MM.1S (cell line): ENCODE data around the gene RALGAPA2.

ENCODE experiments used
- DNase-seq: peaks from one replicate; pipeline ENCODE4 v3.0.0-alpha.2; 2015
- H2AFZ ChIP-seq: fragments of 300-600 bp; sonication (generic); 2 replicates; pipeline ENCODE4 v1.6.0; 2016; ENCODE audit warnings: antibody characterized with exemption, low read length
- H3F3A ChIP-seq: fragments of 300-600 bp; sonication (generic); 2 replicates; pipeline ENCODE4 v1.6.1; 2016; ENCODE audit warnings: mild to moderate bottlenecking, antibody characterized with exemption, low read length, moderate library complexity, mixed read lengths; ENCODE audit not compliant: insufficient read depth
- H3K27ac ChIP-seq: fragments of 300-600 bp; sonication (generic); 2 replicates; pipeline ENCODE4 v1.5.1; 2016; ENCODE audit warnings: mild to moderate bottlenecking, low read length
- H3K27me3 ChIP-seq: fragments of 300-600 bp; sonication (generic); replicated peaks from 2 replicates; pipeline ENCODE4 v1.6.0; 2016; ENCODE audit warnings: low read length; ENCODE audit not compliant: insufficient read depth
- H3K36me3 ChIP-seq: fragments of 300-600 bp; sonication (generic); replicated peaks from 2 replicates; pipeline ENCODE4 v1.6.1; 2016; ENCODE audit warnings: mild to moderate bottlenecking, low read length, mixed read lengths; ENCODE audit not compliant: insufficient read depth
- H3K4me1 ChIP-seq: fragments of 300-600 bp; sonication (generic); 2 replicates; pipeline ENCODE4 v1.6.1; 2016; ENCODE audit warnings: low read length, mixed read lengths
- H3K4me2 ChIP-seq: fragments of 300-600 bp; sonication (generic); 2 replicates; pipeline ENCODE4 v1.6.0; 2016; ENCODE audit warnings: low read depth, low read length
- H3K4me3 ChIP-seq: fragments of 300-600 bp; sonication (generic); 2 replicates; pipeline ENCODE4 v1.5.1; 2016; ENCODE audit warnings: low read length, mixed read lengths
- H3K79me2 ChIP-seq: fragments of 300-600 bp; sonication (generic); 2 replicates; pipeline ENCODE4 v1.6.1; 2016; ENCODE audit warnings: mixed run types, low read length, mixed read lengths
- H3K9ac ChIP-seq: fragments of 300-600 bp; sonication (generic); 2 replicates; pipeline ENCODE4 v1.6.1; 2016; ENCODE audit warnings: low read length, mixed read lengths
- H3K9me2 ChIP-seq: fragments of 300-600 bp; sonication (generic); replicated peaks from 2 replicates; pipeline ENCODE4 v1.6.1; 2016; ENCODE audit warnings: mild to moderate bottlenecking, low read length, mixed read lengths; ENCODE audit not compliant: insufficient read depth
- H3K9me3 ChIP-seq: fragments of 300-600 bp; sonication (generic); replicated peaks from 2 replicates; pipeline ENCODE4 v1.6.1; 2016; ENCODE audit warnings: mild to moderate bottlenecking, low read length, mixed read lengths; ENCODE audit not compliant: insufficient read depth
- H4K20me1 ChIP-seq: fragments of 300-600 bp; sonication (generic); 2 replicates; pipeline ENCODE4 v1.6.1; 2016; ENCODE audit warnings: mild to moderate bottlenecking, low read length, moderate library complexity, mixed read lengths; ENCODE audit not compliant: insufficient read depth
- CTCF ChIP-seq: fragments of 300-600 bp; sonication (generic); IDR thresholded peaks from 2 replicates; pipeline ENCODE4 v1.5.1; 2016; ENCODE audit warnings: antibody characterized with exemption, low read length, mixed read lengths
- EZH2 ChIP-seq: fragments of 300-600 bp; sonication (generic); optimal IDR thresholded peaks from 2 replicates; pipeline ENCODE3; 2017; ENCODE audit warnings: low read depth, mild to moderate bottlenecking, antibody characterized with exemption, low read length, mixed read lengths
- EZH2phosphoT487 ChIP-seq: fragments of 300-600 bp; sonication (generic); IDR thresholded peaks from 2 replicates; pipeline ENCODE4 v1.6.1; 2018; ENCODE audit warnings: antibody characterized with exemption, low read length

Gene RALGAPA2

DNA sequence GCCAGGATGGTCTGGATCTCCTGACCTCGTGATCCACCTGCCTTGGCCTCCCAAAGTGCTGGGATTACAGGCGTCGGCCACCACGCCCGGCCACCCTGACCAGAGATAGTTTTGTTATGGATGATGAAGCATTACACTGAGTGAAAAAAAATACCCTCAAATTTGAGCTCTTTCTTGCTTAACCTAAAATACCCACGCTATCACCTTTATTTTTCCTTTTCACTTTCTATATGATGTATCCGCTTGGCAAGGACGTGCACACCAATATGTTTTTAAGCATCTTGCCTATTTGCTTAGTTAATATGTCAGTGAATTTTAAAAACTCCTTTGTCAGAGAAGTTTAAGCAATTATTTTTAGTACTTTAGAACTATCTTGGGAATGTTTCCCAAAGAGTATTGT is 194.2 kb downstream of the RALGAPA2 start:
- Histone ChIP-seq H3K79me2 (no peaks in the 10 kb centered on the region), H3K4me3 (no peak overlapping the region), H3K9me2 (no peaks in the 10 kb centered on the region), H3K27ac (no peak overlapping the region), H3K36me3 (no peaks in the 10 kb centered on the region), H3F3A (no peaks in the 10 kb centered on the region), H2AFZ (no peak overlapping the region), H3K27me3 (no peaks in the 10 kb centered on the region), H3K4me1 (no peaks in the 10 kb centered on the region), H3K9ac (no peak overlapping the region), H3K9me3 (no peaks in the 10 kb centered on the region), H4K20me1 (no peaks in the 10 kb centered on the region), H3K4me2 (no peak overlapping the region)
- no peak for TF ChIP-seq EZH2phosphoT487
- TF ChIP-seq EZH2: no peak
- TF ChIP-seq CTCF: no peak
- no peak for DNase-seq

DNA sequence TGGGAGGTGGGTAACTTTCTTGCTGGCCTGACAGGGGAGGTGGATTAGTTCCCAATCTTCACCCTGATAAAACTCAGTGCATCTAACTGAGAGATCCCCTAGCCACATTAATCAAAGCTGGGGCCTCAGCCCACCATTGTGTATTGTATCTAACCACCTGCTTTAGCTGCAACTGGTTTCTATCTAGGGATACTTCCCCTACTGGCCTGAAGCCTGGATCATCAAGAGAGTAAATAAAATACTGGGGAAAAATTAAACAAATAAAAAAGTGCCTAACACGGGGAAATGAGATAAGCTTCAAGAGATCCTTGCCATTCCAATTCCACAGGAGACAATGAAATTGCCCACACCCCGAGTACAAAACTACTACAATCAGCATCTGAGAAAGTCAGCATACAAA is 195.1 kb downstream of the RALGAPA2 start:
- DNase-seq: no peak
- Histone ChIP-seq H4K20me1 (no peaks in the 10 kb centered on the region), H3F3A (no peaks in the 10 kb centered on the region), H3K9ac (no peak overlapping the region), H3K27me3 (no peaks in the 10 kb centered on the region), H3K4me2 (no peak overlapping the region), H3K36me3 (no peaks in the 10 kb centered on the region), H3K9me3 (no peaks in the 10 kb centered on the region), H3K9me2 (no peaks in the 10 kb centered on the region), H3K27ac (no peak overlapping the region), H3K79me2 (no peaks in the 10 kb centered on the region), H2AFZ (no peak overlapping the region), H3K4me3 (no peak overlapping the region), H3K4me1 (no peaks in the 10 kb centered on the region)
- TF ChIP-seq EZH2phosphoT487: no peak
- TF ChIP-seq EZH2: no peak
- TF ChIP-seq CTCF: no peak

GRCh38 chr20:20513720-20514119 is 198.7 kb downstream of the RALGAPA2 start:
- Histone ChIP-seq H4K20me1 (no peaks in the 10 kb centered on the region), H3K79me2 (no peaks in the 10 kb centered on the region), H3K4me3 (no peak overlapping the region), H3K27ac (no peak overlapping the region), H3K9me3 (no peaks in the 10 kb centered on the region), H3K27me3 (no peaks in the 10 kb centered on the region), H2AFZ (no peak overlapping the region), H3K4me2 (no peak overlapping the region), H3K36me3 (no peaks in the 10 kb centered on the region), H3K9me2 (no peaks in the 10 kb centered on the region), H3F3A (no peaks in the 10 kb centered on the region), H3K4me1 (no peaks in the 10 kb centered on the region), H3K9ac (no peak overlapping the region)
- TF ChIP-seq EZH2: no peak
- TF ChIP-seq CTCF: no peak
- no peak for TF ChIP-seq EZH2phosphoT487
- no peak for DNase-seq

GRCh38 chr20:20505554-20505953 is 206.9 kb downstream of the RALGAPA2 start:
- Histone ChIP-seq H3K9me3 (no peaks in the 10 kb centered on the region), H4K20me1 (no peaks in the 10 kb centered on the region), H2AFZ (no peak overlapping the region), H3K36me3 (no peaks in the 10 kb centered on the region), H3K27me3 (no peaks in the 10 kb centered on the region), H3F3A (no peaks in the 10 kb centered on the region), H3K4me3 (no peak overlapping the region), H3K9me2 (no peaks in the 10 kb centered on the region), H3K79me2 (no peaks in the 10 kb centered on the region), H3K4me1 (no peaks in the 10 kb centered on the region), H3K9ac (no peak overlapping the region), H3K4me2 (no peak overlapping the region), H3K27ac (no peak overlapping the region)
- TF ChIP-seq CTCF (no peak), EZH2phosphoT487 (no peak), EZH2 (no peak)
- DNase-seq: peak; percentile 30
